GM19240 (cell line): ENCODE data around the gene GSTK1.

Source experiments
- DNase-seq: peaks from one replicate; pipeline ENCODE4 v3.0.0; 2011; ENCODE audit warnings: low spot score; ENCODE audit not compliant: insufficient read length

GSTK1 gene

DNA sequence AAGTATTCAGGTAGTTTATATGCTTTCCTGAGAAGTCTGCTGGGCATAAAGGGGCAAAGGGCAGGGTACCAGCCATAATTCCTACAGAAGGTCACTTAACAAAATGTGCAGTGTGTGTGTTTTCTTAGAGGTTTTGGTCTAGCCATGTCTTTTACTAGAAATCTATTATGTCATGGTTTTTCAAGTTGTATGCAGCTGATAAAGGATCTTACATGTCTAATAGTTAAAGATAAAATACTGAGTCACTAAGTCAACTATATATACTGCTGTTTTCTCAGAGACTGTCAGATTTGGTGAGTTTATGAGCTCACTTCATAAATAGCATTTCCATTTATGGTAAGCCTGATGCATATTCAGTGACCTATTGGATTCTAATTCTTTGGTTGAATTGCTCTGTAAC is 32.6 kb downstream of the GSTK1 start:
- DNase-seq = no peak

DNA sequence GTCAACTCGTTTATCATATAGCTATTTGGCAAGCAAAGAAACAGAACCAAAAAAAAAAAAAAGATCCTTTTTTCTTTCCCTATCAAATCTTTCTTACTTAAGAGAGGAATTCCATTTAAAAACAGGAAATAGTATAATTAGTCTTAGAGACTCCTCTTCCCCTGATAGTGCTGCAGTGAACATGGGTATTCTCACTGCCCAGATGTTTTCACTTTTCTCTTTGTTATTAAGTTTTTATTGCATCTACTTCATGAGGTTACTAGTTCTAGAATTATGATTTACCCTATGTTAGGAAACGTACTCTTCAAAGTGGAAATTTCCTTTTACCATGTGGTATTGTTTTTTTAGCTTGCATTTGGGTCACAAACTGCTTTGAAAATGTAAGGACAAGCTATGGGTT is 33.4 kb downstream of the GSTK1 start:
- no peak for DNase-seq

DNA sequence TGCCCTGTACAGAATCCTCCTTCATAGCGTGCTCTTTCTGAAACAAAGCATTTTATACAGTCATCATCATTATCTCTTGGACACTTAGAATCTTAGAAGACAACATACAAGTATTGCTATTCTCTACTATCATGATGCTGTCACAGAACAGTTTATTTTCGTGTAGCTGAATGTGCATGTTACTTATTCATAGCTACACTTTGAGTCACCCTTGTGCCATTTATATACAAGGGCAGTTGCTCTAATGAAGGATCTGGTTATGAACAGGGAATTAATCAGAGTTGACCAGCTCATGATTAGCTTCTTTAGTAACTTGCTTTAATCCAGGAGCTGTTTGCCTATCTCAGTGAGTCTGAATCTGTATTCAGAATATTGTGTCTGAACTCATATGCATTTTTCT is 36.1 kb downstream of the GSTK1 start:
- no peak for DNase-seq

DNA sequence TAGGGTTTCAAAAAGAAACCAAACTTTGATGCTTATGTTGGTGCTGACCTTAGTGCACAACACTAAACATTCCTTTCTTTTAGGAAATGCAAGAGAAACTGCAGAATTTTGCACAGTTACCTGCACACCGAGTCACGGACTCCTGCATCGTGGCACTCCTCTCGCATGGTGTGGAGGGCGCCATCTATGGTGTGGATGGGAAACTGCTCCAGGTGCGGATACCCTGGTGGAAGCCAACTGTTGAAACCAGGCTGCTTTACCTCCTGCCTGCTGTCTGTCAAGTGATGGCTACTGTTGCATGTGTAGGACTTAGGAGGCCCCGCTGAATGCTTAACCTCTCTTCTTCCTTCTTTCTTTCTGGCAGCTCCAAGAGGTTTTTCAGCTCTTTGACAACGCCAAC is 36.6 kb downstream of the GSTK1 start:
- DNase-seq = no peak

DNA sequence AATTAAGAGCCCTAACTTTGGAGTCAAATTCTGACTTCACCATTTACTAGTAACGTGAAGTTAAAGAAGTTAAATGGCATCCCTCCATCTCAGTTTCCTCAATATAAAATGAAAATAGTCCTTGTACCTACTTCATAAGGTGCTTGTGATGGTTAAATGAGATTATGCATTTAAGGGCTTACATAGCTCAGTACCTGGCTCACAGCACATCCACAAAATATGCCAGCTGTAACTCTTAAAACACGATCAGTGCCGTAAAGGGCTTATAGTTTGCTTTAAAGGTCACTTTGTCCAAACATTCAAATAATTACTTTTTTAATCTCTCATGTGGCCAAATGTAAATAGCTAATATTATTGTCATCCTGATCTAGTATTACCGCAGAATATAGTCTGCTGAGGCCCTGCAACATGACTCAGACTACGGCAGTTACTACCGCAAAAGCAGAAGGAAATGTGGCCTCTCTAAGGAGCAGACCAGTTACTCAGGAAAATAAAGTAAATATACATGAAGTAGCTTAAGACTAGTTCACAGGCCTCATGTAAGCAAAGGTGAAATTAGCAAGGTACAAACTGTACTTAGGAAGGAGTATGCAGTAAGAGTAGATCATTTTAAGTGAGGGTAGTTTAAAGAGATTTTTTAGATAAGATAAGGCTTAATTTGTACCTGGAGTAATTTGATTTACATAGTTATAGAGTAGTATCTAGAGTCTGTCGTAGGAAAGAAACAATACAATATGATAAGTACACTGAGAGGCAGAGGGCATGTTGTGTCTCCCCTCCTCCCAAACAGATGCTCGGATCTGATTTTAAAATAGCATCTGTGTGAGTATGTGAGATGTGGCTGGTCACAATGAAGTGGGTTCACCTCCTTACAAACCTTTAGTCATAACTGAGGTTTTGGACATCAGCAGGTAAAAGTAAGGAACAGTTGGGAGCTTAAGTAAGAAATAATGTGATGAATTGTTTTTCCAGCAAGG is 38.0 kb downstream of the GSTK1 start:
- no peak for DNase-seq

DNA sequence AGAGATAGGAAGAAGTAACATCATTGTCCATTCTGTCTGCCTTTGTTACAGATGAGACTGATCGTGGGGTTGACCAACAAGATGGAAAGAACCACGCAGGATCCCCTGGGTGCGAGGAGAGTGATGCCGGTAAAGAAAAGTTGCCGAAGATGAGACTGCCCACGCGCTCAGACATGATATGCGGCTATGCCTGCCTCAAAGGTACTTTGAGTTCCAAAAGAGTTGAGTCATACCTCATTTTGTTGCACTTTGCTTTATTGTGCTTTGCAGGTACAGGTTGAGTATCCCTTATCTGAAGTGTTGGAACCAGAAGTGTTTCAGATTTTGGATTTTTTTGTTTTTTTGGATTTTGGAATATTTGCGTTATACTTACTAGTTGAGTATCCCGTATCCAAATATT is 40.5 kb downstream of the GSTK1 start:
- DNase-seq = no peak

DNA sequence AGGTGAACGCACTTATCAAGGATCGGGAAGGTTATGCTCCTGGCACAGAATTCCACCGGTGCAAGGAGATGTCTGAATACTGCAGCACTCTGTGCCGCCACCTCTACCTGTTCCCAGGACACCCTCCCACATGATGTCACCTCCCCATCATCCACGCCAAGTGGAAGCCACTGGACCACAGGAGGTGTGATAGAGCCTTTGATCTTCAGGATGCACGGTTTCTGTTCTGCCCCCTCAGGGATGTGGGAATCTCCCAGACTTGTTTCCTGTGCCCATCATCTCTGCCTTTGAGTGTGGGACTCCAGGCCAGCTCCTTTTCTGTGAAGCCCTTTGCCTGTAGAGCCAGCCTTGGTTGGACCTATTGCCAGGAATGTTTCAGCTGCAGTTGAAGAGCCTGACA is 41.7 kb downstream of the GSTK1 start:
- DNase-seq = no peak

DNA sequence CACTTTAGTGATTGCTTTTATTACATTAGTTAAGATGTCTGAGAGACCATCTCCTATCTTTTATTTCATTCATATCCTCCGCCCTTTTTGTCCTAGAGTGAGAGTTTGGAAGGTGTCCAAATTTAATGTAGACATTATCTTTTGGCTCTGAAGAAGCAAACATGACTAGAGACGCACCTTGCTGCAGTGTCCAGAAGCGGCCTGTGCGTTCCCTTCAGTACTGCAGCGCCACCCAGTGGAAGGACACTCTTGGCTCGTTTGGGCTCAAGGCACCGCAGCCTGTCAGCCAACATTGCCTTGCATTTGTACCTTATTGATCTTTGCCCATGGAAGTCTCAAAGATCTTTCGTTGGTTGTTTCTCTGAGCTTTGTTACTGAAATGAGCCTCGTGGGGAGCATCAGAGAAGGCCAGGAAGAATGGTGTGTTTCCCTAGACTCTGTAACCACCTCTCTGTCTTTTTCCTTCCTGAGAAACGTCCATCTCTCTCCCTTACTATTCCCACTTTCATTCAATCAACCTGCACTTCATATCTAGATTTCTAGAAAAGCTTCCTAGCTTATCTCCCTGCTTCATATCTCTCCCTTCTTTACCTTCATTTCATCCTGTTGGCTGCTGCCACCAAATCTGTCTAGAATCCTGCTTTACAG is 42.3 kb downstream of the GSTK1 start:
- DNase-seq = no peak

DNA sequence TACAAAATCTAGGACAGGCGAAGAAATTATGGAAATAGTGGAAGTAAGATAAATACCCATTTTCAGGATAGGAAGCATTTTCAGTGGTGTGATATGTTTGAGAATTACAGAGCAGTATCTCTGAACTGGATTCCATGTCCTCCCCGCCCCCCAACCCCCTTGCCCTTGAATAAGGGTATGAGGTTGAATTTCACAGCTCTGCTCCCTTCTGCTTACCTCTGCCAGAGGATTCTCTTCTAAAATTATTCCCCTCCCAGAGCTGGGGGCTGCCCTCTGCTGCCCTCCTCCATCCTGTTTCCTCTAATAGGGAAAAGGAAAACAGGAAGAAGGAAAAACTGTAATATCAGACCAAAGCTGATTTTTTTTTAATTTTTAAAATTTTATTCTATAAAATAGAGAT is 45.4 kb downstream of the GSTK1 start:
- DNase-seq = no peak

DNA sequence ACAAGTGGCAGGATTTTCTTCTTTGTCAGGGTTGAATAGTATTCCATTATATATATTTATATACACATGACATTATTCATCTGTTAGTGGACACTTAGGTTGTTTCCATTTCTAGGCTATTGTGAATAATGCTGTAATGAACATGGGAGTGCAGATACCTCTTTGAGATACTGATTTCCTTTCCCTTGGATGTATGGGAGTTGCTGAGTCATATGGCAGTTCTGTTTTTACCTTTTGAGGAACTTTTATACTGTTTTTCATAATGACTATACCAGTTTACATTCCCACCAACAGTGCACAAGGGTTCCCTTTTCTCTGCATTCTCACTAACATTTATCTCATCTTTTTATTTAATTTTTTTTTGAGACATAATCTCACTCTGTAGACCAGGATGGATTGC is 50.9 kb downstream of the GSTK1 start:
- no peak for DNase-seq

DNA sequence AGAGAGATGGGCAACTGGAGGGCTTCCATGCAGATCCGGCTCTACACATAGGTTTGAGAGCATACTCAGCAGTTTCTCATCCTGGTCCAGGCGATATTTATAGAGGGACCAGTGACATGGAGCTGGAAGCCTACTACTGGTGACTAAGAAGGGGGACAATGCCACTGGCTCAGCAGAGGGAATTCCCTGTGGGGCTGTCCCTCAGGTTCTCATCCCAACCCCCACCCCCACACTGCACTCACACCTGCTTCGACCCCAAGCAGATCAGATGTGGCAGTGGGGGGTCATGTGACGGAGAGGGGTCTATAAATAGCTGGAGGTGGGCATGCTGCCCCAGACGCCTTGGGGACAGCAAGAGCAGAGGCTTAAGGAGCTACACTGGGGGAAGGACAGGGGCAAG is 52.5 kb downstream of the GSTK1 start, which contains the start of gene CLCN1:
CLCN1 (plus strand) TSS at position 336 of the 400 bp plus-strand sequence. CDS start 102 bp downstream, outside the sequence.
- no peak for DNase-seq

DNA sequence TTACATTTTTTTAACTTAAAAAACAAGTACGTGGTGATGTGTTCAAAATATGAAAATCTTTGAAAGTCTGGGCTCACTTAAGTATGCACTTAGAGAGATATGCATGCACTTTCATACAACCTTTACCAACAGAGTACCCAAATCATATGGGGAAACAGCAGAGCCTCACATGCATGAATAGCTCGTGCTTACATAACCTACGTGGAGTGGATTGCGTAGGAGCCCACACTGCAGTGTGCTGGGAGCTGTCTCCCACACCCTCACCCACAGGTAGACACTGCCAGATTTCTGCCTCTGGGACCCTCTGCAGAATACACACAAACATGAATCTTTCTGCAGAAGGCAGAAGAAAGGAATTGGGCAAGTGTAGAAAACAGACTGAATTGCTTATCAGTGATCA is 53.3 kb downstream of the GSTK1 start:
- no peak for DNase-seq

DNA sequence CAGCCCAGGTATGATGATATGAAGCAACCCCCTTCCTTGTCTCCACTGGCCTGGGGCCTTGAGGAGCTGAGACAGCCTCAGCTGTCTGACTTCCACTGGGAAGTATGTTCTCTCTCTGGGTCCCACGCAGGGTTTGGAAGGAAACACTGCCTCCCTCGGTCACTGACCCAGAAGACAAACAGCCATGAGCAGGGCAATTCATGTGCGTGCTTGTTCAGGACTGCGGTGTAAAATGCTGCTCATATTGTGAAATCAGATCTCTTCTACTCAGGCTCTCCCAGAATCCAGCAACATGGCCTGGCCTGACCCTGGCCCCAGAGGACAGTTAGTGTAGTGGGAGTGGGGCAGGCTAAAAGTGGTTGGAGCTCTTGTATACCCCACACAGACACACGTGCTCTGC is 55.4 kb downstream of the GSTK1 start:
- no peak for DNase-seq
